HepG2 (cell line): ENCODE results near the gene PROX1. TPM values are rescaled to one million over a fixed set of nuclear protein-coding genes. Genes with fewer than 3 reads are reported as not detected.

Source experiments
- CBX5 ChIP-seq: sonication (generic); formaldehyde crosslinking; IDR thresholded peaks from 2 replicates; pipeline ENCODE4 v1.4.0; 2020; ENCODE audit warnings: missing genetic modification reagents, borderline replicate concordance
- CREB1 ChIP-seq, 2 experiments: fragments of 450-650 bp in 1 of 2; IDR thresholded peaks; 2 replicates each; pipeline ENCODE4 v1.6.1; 2016 to 2017; ENCODE audit warnings: control low read depth in 1 of 2, mild to moderate bottlenecking in 1 of 2, missing compliant biosample characterization in 1 of 2, missing genetic modification characterization in 1 of 2
- IKZF1 ChIP-seq: fragments of 450-650 bp; IDR thresholded peaks from 2 replicates; pipeline ENCODE4 v1.7.1; 2016
- KLF6 ChIP-seq: IDR thresholded peaks from 2 replicates; pipeline ENCODE4 v1.8.0; 2016; ENCODE audit warnings: missing biosample characterization, missing genetic modification reagents
- NCOA5 ChIP-seq: sonication (generic); formaldehyde crosslinking; IDR thresholded peaks from 2 replicates; pipeline ENCODE4 v1.4.0; 2020; ENCODE audit warnings: missing genetic modification reagents
- PHF5A ChIP-seq: IDR thresholded peaks from one replicate; pipeline ENCODE4 v1.6.1; 2018; ENCODE audit warnings: low read depth, missing genetic modification reagents; ENCODE audit not compliant: unreplicated experiment
- TGIF2 ChIP-seq: IDR thresholded peaks from 2 replicates; pipeline ENCODE4 v1.6.1; 2016; ENCODE audit warnings: control low read depth, missing compliant biosample characterization
- ZNF30 ChIP-seq: sonication (generic); formaldehyde crosslinking; IDR thresholded peaks from 2 replicates; pipeline ENCODE4 v1.5.0; 2020; ENCODE audit warnings: mild to moderate bottlenecking, missing genetic modification reagents
- ZSCAN31 ChIP-seq: sonication (generic); formaldehyde crosslinking; IDR thresholded peaks from 2 replicates; pipeline ENCODE4 v1.5.0; 2020; ENCODE audit warnings: low read depth, mild to moderate bottlenecking, missing genetic modification reagents
- polyA plus RNA-seq, 8 experiments: library from polyadenylated mRNA; depleted of rRNA in 3 of 8; stranded (reverse) in 7 of 8; unstranded in 1 of 8; fragments of >200 nt; fragmentation: Illumina TruSeq in 4 of 8; extraction: Trizol in 4 of 8; gene quantifications; 2 replicates each; pipeline versions ENCODE4 v1.2.1 to v1.2.3, GENCODE V29; 2011 to 2016; ENCODE audit warnings: low read depth in 4 of 8, missing spikeins in 1 of 8, mixed read lengths in 1 of 8; ENCODE audit not compliant: insufficient read depth in 1 of 8
- total RNA-seq, 5 experiments: library from RNA; depleted of rRNA; stranded (reverse); fragments of >200 nt; fragmentation: Illumina TruSeq; extraction: Trizol; gene quantifications; 2 replicates each; pipeline ENCODE4 v1.2.3, GENCODE V29; 2016; ENCODE audit warnings: low read depth in 1 of 5
- TF ChIP-seq, protein P1 (sequence below): sonication (generic); formaldehyde crosslinking; IDR thresholded peaks from 2 replicates; pipeline ENCODE4 v1.4.0; 2020; ENCODE audit warnings: missing genetic modification reagents
- TF ChIP-seq, protein P2 (sequence below): IDR thresholded peaks from 2 replicates; pipeline ENCODE4 v1.6.1; 2016; ENCODE audit warnings: low read depth, missing genetic modification reagents, missing compliant biosample characterization
- TF ChIP-seq, protein P3 (sequence below): sonication (generic); formaldehyde crosslinking; IDR thresholded peaks from 2 replicates; pipeline ENCODE4 v1.4.0; 2020; ENCODE audit warnings: missing genetic modification reagents
- TF ChIP-seq, protein P4 (sequence below): sonication (generic); formaldehyde crosslinking; IDR thresholded peaks from 2 replicates; pipeline ENCODE4 v1.8.0; 2022; ENCODE audit warnings: missing genetic modification reagents, mild to moderate bottlenecking, inconsistent platforms, borderline replicate concordance

PROX1 gene
- total and polyA plus RNA-seq, 2 of the 13 experiments (the other 11 are each of a cell fraction or from before 2014, with no cell fraction given), result 12.3 to 30.2 TPM

DNA sequence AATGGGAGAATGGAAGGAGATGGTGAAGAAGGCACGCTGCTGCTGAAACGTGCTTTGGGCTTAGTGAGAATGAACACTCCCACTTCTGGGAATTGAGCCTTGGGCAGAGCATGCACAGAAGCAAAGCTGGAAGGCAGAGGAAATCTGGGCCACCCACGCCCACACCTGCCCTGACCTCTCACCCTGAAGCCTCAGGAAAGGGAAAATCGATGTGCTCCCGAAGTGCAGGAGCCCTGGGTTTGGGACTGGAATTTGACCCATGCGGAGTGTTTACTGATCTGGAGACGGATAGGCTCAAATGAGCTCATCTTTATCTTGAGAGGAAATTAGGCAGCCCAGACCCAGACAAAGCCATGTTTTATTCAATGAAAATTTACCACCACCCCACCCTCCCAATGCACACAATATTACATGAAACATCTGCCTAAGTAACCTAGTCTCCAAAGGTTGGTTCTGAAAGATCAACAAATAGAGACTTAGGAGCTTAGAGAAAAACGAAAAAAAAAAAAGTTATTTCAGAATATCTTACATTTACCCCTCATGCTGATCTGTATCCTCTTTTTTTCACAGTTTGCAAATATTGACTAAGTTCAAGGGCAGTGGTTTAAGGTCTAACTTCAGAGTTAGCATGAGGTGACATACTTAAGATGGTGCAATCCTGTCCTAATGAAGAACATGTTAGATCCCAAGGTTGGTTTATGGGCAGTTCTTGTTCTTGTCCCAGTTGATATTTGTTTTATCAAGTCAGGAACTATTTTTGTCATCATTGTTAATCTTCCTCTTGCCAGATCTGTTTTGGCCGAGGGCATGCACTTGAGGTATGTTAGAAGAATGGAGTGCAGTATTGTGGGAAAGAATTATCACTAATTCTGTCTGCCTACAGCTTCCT is 63.0 kb downstream of the PROX1 start (continued):
- peak; percentile 60; the same call in 1 of the 2 replicates for TF ChIP-seq NCOA5 (CRISPR knock-in tag)
- TF ChIP-seq TGIF2 (CRISPR knock-in tag), result no peak
- no peak for TF ChIP-seq ZNF30 (CRISPR knock-in tag)
- TF ChIP-seq ZSCAN31, result peak; percentile 87
- TF ChIP-seq IKZF1, result no peak
- no peak for TF ChIP-seq CREB1 (IDR thresholded peaks at IDR 0.05)
- peak; percentile 75 for TF ChIP-seq CREB1 (CRISPR knock-in tag; IDR thresholded peaks at IDR 0.05)
- TF ChIP-seq, protein P1, sequence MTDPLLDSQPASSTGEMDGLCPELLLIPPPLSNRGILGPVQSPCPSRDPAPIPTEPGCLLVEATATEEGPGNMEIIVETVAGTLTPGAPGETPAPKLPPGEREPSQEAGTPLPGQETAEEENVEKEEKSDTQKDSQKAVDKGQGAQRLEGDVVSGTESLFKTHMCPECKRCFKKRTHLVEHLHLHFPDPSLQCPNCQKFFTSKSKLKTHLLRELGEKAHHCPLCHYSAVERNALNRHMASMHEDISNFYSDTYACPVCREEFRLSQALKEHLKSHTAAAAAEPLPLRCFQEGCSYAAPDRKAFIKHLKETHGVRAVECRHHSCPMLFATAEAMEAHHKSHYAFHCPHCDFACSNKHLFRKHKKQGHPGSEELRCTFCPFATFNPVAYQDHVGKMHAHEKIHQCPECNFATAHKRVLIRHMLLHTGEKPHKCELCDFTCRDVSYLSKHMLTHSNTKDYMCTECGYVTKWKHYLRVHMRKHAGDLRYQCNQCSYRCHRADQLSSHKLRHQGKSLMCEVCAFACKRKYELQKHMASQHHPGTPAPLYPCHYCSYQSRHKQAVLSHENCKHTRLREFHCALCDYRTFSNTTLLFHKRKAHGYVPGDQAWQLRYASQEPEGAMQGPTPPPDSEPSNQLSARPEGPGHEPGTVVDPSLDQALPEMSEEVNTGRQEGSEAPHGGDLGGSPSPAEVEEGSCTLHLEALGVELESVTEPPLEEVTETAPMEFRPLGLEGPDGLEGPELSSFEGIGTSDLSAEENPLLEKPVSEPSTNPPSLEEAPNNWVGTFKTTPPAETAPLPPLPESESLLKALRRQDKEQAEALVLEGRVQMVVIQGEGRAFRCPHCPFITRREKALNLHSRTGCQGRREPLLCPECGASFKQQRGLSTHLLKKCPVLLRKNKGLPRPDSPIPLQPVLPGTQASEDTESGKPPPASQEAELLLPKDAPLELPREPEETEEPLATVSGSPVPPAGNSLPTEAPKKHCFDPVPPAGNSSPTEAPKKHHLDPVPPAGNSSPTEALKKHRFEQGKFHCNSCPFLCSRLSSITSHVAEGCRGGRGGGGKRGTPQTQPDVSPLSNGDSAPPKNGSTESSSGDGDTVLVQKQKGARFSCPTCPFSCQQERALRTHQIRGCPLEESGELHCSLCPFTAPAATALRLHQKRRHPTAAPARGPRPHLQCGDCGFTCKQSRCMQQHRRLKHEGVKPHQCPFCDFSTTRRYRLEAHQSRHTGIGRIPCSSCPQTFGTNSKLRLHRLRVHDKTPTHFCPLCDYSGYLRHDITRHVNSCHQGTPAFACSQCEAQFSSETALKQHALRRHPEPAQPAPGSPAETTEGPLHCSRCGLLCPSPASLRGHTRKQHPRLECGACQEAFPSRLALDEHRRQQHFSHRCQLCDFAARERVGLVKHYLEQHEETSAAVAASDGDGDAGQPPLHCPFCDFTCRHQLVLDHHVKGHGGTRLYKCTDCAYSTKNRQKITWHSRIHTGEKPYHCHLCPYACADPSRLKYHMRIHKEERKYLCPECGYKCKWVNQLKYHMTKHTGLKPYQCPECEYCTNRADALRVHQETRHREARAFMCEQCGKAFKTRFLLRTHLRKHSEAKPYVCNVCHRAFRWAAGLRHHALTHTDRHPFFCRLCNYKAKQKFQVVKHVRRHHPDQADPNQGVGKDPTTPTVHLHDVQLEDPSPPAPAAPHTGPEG, result 0 out of 2 replicates have a peak, but pooled peaks have one; percentile 64
- TF ChIP-seq PHF5A (CRISPR knock-in tag), result peak; percentile 65
- TF ChIP-seq CBX5 (CRISPR knock-in tag), result peak; percentile 92; the same call in 1 of the 2 replicates
- peak; percentile 70; the same call in 1 of the 2 replicates for TF ChIP-seq KLF6 (CRISPR knock-in tag)
- TF ChIP-seq, protein P2, sequence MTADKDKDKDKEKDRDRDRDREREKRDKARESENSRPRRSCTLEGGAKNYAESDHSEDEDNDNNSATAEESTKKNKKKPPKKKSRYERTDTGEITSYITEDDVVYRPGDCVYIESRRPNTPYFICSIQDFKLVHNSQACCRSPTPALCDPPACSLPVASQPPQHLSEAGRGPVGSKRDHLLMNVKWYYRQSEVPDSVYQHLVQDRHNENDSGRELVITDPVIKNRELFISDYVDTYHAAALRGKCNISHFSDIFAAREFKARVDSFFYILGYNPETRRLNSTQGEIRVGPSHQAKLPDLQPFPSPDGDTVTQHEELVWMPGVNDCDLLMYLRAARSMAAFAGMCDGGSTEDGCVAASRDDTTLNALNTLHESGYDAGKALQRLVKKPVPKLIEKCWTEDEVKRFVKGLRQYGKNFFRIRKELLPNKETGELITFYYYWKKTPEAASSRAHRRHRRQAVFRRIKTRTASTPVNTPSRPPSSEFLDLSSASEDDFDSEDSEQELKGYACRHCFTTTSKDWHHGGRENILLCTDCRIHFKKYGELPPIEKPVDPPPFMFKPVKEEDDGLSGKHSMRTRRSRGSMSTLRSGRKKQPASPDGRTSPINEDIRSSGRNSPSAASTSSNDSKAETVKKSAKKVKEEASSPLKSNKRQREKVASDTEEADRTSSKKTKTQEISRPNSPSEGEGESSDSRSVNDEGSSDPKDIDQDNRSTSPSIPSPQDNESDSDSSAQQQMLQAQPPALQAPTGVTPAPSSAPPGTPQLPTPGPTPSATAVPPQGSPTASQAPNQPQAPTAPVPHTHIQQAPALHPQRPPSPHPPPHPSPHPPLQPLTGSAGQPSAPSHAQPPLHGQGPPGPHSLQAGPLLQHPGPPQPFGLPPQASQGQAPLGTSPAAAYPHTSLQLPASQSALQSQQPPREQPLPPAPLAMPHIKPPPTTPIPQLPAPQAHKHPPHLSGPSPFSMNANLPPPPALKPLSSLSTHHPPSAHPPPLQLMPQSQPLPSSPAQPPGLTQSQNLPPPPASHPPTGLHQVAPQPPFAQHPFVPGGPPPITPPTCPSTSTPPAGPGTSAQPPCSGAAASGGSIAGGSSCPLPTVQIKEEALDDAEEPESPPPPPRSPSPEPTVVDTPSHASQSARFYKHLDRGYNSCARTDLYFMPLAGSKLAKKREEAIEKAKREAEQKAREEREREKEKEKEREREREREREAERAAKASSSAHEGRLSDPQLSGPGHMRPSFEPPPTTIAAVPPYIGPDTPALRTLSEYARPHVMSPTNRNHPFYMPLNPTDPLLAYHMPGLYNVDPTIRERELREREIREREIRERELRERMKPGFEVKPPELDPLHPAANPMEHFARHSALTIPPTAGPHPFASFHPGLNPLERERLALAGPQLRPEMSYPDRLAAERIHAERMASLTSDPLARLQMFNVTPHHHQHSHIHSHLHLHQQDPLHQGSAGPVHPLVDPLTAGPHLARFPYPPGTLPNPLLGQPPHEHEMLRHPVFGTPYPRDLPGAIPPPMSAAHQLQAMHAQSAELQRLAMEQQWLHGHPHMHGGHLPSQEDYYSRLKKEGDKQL (CRISPR knock-in tag), result peak; percentile 89
- TF ChIP-seq, protein P3, sequence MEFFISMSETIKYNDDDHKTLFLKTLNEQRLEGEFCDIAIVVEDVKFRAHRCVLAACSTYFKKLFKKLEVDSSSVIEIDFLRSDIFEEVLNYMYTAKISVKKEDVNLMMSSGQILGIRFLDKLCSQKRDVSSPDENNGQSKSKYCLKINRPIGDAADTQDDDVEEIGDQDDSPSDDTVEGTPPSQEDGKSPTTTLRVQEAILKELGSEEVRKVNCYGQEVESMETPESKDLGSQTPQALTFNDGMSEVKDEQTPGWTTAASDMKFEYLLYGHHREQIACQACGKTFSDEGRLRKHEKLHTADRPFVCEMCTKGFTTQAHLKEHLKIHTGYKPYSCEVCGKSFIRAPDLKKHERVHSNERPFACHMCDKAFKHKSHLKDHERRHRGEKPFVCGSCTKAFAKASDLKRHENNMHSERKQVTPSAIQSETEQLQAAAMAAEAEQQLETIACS, result peak; percentile 31; the same call in 1 of the 2 replicates
- TF ChIP-seq, protein P4, sequence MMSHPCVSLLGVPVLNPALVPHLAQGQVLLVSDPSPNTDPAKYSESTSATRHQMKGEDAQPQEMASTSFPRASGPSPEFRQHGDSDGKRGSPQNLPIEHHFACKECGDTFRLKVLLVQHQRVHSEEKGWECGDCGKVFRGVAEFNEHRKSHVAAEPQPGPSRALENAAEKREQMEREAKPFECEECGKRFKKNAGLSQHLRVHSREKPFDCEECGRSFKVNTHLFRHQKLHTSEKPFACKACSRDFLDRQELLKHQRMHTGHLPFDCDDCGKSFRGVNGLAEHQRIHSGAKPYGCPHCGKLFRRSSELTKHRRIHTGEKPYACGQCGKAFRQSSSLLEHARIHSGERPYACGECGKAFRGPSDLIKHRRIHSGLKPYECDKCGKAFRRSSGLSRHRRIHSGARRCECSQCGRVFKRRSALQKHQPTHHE (CRISPR knock-in tag), result no peak; the same call in 1 of the 2 replicates
